Breast epithelium (tissue), 4 donors: Measurements from ENCODE around the gene STT3A. TPM values are rescaled to one million over a fixed set of nuclear protein-coding genes. Genes with fewer than 3 reads are reported as not detected.

Source experiments
- DNase-seq, 2 donors: peaks; one replicate each; pipeline ENCODE4 v3.0.0-alpha.2; 2019; ENCODE audit warnings: low spot score in 2 of 2
- H3K27ac ChIP-seq, 2 donors: fragments of 200-600 bp; sonication (generic) in 1 of 2; one replicate each; pipeline ENCODE4 v1.5.1; 2016 to 2019; ENCODE audit warnings: mild to moderate bottlenecking in 1 of 2
- H3K27me3 ChIP-seq, 2 donors: fragments of 200-600 bp; sonication (generic) in 1 of 2; one replicate each; pipeline versions ENCODE4 v1.5.1 to v1.6.0; 2017 to 2019; ENCODE audit warnings: control low read depth in 1 of 2, mild to moderate bottlenecking in 1 of 2
- H3K36me3 ChIP-seq: fragments of 200-600 bp; one replicate; pipeline ENCODE4 v1.5.1; 2019
- H3K4me1 ChIP-seq, 2 donors: fragments of 200-600 bp; sonication (generic); one replicate each; pipeline ENCODE4 v1.5.1; 2016 to 2019; ENCODE audit warnings: control low read depth in 1 of 2
- H3K4me3 ChIP-seq, 3 donors: fragments of 200-600 bp; sonication (generic); 1 replicate in 2 of 3; 2 replicates in 1 of 3; pipeline ENCODE4 v1.5.1; 2016 to 2019; ENCODE audit warnings: mild to moderate bottlenecking in 3 of 3, moderate library complexity in 2 of 3
- H3K9me3 ChIP-seq, 2 donors: fragments of 200-600 bp; sonication (generic) in 1 of 2; one replicate each; pipeline ENCODE4 v1.5.1; 2016 to 2019; ENCODE audit warnings: control low read depth in 1 of 2
- POLR2A ChIP-seq: fragments of 450-650 bp; IDR thresholded peaks from one replicate; pipeline ENCODE4 v1.6.1; 2016; ENCODE audit warnings: antibody characterized with exemption, mild to moderate bottlenecking, moderate library complexity
- POLR2AphosphoS5 ChIP-seq, 3 donors: sonication (generic); formaldehyde crosslinking; IDR thresholded peaks; one replicate each; pipeline ENCODE4 v1.6.1; 2017; ENCODE audit warnings: antibody characterized with exemption in 3 of 3
- intact Hi-C: fragments of 100-400 bp; cut with DNase I; formaldehyde crosslinking; loops from one replicate; pipeline ENCODE4 v1.15.1; 2023; ENCODE audit warnings: low total_unique reads
- total RNA-seq, 3 donors: library from RNA; depleted of rRNA; stranded (reverse); fragments of >200 nt; gene quantifications; one replicate each; pipeline ENCODE4 v1.1.0, GENCODE V29; 2016
- TF ChIP-seq, protein P1 (sequence below), 3 donors: fragments of 450-650 bp; IDR thresholded peaks; one replicate each; pipeline ENCODE4 v1.5.1; 2016 to 2017; ENCODE audit warnings: antibody characterized with exemption in 3 of 3, mild to moderate bottlenecking in 3 of 3, moderate library complexity in 3 of 3

STT3A gene
- total RNA-seq, 3 donors from 2014 or later = 70.2 to 105 (median 96.0) TPM

DNA sequence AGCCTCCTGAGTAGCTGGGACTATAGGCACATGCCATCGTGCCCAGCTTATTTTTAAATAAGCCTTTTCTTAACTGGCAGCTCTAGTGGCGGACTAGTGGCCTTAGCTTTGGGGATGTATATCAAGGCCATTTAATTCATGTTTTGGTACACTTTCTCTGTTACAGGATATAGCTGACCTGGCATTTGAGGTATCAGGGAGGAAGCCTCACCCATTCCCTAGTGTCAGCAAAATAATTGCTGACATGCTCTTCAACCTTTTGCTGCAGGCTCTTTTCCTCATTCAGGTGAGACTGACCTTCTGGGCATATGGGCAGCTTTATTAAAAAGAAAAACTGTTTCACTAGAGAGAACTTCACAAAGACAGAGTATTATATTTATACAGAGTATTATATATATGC lies 13.9 kb upstream of the STT3A start:
- TF ChIP-seq POLR2A = no peak
- TF ChIP-seq POLR2AphosphoS5 (IDR thresholded peaks at IDR 0.05) = no peak
- TF ChIP-seq, protein P1, sequence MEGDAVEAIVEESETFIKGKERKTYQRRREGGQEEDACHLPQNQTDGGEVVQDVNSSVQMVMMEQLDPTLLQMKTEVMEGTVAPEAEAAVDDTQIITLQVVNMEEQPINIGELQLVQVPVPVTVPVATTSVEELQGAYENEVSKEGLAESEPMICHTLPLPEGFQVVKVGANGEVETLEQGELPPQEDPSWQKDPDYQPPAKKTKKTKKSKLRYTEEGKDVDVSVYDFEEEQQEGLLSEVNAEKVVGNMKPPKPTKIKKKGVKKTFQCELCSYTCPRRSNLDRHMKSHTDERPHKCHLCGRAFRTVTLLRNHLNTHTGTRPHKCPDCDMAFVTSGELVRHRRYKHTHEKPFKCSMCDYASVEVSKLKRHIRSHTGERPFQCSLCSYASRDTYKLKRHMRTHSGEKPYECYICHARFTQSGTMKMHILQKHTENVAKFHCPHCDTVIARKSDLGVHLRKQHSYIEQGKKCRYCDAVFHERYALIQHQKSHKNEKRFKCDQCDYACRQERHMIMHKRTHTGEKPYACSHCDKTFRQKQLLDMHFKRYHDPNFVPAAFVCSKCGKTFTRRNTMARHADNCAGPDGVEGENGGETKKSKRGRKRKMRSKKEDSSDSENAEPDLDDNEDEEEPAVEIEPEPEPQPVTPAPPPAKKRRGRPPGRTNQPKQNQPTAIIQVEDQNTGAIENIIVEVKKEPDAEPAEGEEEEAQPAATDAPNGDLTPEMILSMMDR (IDR thresholded peaks at IDR 0.05) = no peak
- no peaks in the 10 kb centered on the region for H3K9me3 ChIP-seq
- H3K36me3 ChIP-seq = peaks cover 6% of the 10 kb centered on the region
- no peak overlapping the region for H3K27ac ChIP-seq
- intact Hi-C loops = no loop called here
- H3K4me3 ChIP-seq = no peak overlapping the region
- H3K4me1 ChIP-seq = no peaks in the 10 kb centered on the region
- no peak for DNase-seq
- H3K27me3 ChIP-seq = no peaks in the 10 kb centered on the region

DNA sequence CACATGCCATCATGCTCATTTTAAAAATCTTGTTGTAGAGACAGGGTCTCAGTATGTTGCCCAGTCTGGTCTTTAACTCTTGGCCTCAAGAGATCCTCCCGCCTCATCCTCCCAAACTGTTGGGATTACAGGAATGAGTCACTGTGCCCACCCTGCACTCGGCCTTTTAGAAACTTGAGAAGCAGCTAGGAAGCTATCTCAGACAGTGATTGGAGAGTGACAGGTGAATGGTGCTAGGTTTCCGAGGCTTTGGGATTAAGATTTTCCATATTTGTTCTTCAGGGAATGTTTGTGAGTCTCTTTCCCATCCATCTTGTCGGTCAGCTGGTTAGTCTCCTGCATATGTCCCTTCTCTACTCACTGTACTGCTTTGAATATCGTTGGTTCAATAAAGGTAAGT lies 12.8 kb upstream of the STT3A start:
- intact Hi-C loops = no loop called here
- H3K4me1 ChIP-seq = no peaks in the 10 kb centered on the region
- DNase-seq = no peak
- no peaks in the 10 kb centered on the region for H3K9me3 ChIP-seq
- H3K27ac ChIP-seq = no peak overlapping the region
- peaks cover under 1% of the 10 kb centered on the region for H3K36me3 ChIP-seq
- TF ChIP-seq POLR2A (no peak), POLR2AphosphoS5 (IDR thresholded peaks at IDR 0.05) (no peak)
- TF ChIP-seq, protein P1 (IDR thresholded peaks at IDR 0.05) = no peak
- H3K4me3 ChIP-seq = no peak overlapping the region
- H3K27me3 ChIP-seq = no peaks in the 10 kb centered on the region

DNA sequence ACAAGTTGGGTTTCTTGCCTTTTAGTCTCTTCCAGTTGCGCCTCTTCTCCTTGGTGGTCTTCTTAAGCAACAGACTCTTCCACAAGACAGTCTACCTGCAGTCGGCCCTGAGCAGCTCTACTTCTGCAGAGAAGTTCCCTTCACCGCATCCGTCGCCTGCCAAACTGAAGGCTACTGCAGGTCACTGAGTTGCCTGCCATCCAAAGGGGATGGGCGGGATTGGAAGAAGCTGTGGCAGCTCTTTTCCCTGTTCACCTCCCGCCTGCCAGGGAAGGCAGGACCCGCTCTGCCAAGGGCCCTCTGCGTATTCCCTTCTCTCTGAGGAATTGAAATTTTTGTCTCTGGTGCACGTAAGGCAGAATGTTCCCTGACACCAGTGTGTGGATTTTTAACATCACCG lies 9.2 kb upstream of the STT3A start:
- intact Hi-C loops = no loop called here
- Histone ChIP-seq H3K27ac (no peak overlapping the region), H3K4me3 (no peak overlapping the region), H3K4me1 (no peaks in the 10 kb centered on the region), H3K27me3 (no peaks in the 10 kb centered on the region), H3K9me3 (no peaks in the 10 kb centered on the region), H3K36me3 (no peaks in the 10 kb centered on the region)
- TF ChIP-seq, protein P1 (IDR thresholded peaks at IDR 0.05) = no peak
- TF ChIP-seq POLR2AphosphoS5 (IDR thresholded peaks at IDR 0.05) (no peak), POLR2A (no peak)
- no peak for DNase-seq

DNA sequence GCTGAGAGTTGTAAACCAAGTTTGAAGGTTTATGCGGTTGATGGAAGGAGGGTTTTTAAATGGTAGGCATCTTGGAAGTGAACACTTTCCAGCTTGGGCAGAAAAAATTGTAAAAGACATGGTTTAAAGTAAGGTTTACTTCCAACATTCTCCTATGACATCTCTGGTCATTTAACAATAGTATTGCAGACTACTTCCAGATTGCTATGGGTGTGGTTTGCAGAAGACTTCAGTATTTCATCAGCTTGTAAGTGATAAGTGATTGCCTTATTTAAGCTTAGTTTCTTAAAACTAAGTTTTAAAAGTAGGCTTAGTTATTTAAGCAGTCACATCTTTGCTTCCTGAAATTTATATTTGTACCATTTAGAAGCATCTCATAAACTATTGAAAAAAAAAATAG lies 7.2 kb upstream of the STT3A start:
- no peak for DNase-seq
- no peaks in the 10 kb centered on the region for H3K27me3 ChIP-seq
- H3K27ac ChIP-seq = no peak overlapping the region
- no peak overlapping the region for H3K4me3 ChIP-seq
- intact Hi-C loops = no loop called here
- no peak for TF ChIP-seq POLR2A
- TF ChIP-seq, protein P1 (IDR thresholded peaks at IDR 0.05) = no peak
- no peak for TF ChIP-seq POLR2AphosphoS5 (IDR thresholded peaks at IDR 0.05)
- H3K9me3 ChIP-seq = no peaks in the 10 kb centered on the region
- no peaks in the 10 kb centered on the region for H3K36me3 ChIP-seq
- no peaks in the 10 kb centered on the region for H3K4me1 ChIP-seq

DNA sequence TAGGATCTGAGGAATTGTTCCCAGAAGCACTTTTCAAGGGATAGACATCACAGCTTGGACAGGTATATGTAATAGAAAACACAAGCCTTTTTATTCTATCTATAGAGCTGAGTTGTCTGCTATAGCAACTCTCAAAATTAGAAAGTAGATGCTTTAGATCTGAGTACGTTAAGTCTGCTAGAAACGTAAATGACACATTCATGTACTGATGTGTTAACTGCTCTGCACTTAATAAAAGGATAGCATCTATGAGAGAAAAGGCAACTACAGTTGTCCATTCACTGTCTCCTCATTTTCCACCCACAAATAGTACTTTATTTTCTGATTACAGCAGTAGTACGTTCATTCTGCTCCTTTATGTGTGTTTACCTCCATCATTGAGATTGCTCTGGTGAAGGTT lies 6.0 kb upstream of the STT3A start:
- Histone ChIP-seq H3K4me3 (no peak overlapping the region), H3K9me3 (no peaks in the 10 kb centered on the region), H3K4me1 (no peaks in the 10 kb centered on the region), H3K36me3 (no peaks in the 10 kb centered on the region), H3K27ac (no peak overlapping the region), H3K27me3 (no peaks in the 10 kb centered on the region)
- intact Hi-C loops = no loop called here
- DNase-seq = no peak
- TF ChIP-seq, protein P1 (IDR thresholded peaks at IDR 0.05) = no peak
- no peak for TF ChIP-seq POLR2A
- no peak for TF ChIP-seq POLR2AphosphoS5 (IDR thresholded peaks at IDR 0.05)
